Prostate gland (tissue), 2 donors: ENCODE results near the gene TBC1D2B.

Experiments used
- POLR2A ChIP-seq: fragments of 450-650 bp; IDR thresholded peaks from one replicate; pipeline ENCODE4 v1.6.1; 2016; ENCODE audit warnings: antibody characterized with exemption, mild to moderate bottlenecking
- TF ChIP-seq, protein P1 (sequence below), 4 experiments: fragments of 200-600 bp in 2 of 4; fragments of 450-650 bp in 2 of 4; sonication (generic) in 2 of 4; IDR thresholded peaks; 1 replicate in 3 of 4; 2 replicates in 1 of 4; pipeline ENCODE4 v1.5.1; 2016 to 2019; ENCODE audit warnings: antibody characterized with exemption in 4 of 4, mild to moderate bottlenecking in 2 of 4, moderate library complexity in 2 of 4

DNA sequence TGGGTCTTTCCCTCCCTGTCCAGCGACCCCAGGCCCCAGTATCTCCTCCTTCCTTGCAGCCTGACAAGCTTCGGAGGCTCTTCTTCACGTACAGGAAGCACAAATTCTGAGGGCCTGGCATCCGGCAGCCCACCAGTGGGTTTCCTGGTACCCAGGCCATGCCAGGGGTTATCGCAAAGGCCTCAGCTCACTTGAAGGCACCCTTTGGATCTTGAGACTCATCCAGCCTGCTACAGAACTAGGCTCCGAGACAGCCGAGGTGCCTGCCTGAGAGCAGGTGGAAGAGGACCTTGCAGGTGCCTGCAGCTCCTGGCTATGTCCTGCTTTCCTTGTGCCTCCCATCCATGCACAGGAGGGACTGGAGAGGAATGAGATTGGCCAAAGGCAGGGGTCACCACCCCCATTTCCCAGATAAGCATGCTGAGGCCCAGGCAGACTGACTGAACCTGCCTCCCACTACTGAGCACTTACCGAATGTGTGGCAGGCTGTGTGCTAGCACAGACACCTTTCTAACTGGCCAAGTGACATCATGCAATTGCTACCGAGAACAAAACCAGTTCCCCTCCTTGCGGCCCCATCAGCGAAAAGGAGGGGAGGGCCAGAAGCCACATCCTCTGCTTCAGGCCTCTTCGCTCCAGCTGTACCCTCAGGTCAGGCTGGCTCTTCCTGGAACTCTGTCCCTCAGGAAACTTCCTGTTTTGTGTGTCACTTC lies 26.1 kb upstream of the TBC1D2B start:
- TF ChIP-seq, protein P1, sequence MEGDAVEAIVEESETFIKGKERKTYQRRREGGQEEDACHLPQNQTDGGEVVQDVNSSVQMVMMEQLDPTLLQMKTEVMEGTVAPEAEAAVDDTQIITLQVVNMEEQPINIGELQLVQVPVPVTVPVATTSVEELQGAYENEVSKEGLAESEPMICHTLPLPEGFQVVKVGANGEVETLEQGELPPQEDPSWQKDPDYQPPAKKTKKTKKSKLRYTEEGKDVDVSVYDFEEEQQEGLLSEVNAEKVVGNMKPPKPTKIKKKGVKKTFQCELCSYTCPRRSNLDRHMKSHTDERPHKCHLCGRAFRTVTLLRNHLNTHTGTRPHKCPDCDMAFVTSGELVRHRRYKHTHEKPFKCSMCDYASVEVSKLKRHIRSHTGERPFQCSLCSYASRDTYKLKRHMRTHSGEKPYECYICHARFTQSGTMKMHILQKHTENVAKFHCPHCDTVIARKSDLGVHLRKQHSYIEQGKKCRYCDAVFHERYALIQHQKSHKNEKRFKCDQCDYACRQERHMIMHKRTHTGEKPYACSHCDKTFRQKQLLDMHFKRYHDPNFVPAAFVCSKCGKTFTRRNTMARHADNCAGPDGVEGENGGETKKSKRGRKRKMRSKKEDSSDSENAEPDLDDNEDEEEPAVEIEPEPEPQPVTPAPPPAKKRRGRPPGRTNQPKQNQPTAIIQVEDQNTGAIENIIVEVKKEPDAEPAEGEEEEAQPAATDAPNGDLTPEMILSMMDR (IDR thresholded peaks at IDR 0.05): no peak
- TF ChIP-seq POLR2A: no peak
